Muscle layer of duodenum (tissue), 2 donors: ENCODE measurements around the gene RB1.
"Not testable (repeated sequence)": the region's sequence is repeated elsewhere in the genome, so short reads cannot be mapped to it uniquely, and the experiment has no call there.

Source experiments
- H3K27ac ChIP-seq: one replicate; pipeline ENCODE4 v1.7.0; 2013; ENCODE audit warnings: mild to moderate bottlenecking, low read length
- H3K27me3 ChIP-seq: one replicate; pipeline ENCODE4 v1.7.0; 2013; ENCODE audit warnings: low read depth, mild to moderate bottlenecking, control low read depth, low read length
- H3K36me3 ChIP-seq, 2 donors: one replicate each; pipeline ENCODE4 v1.7.0; 2013; ENCODE audit warnings: low read length in 2 of 2, control low read depth in 1 of 2, mild to moderate bottlenecking in 1 of 2; ENCODE audit not compliant: insufficient read depth in 2 of 2, control insufficient read depth in 1 of 2
- H3K4me1 ChIP-seq, 2 donors: one replicate each; pipeline ENCODE4 v1.7.0; 2013; ENCODE audit warnings: low read length in 2 of 2, mild to moderate bottlenecking in 2 of 2, control low read depth in 1 of 2, moderate library complexity in 1 of 2; ENCODE audit not compliant: insufficient read depth in 2 of 2, control insufficient read depth in 1 of 2
- H3K4me3 ChIP-seq, 2 donors: one replicate each; pipeline ENCODE4 v1.7.0; 2013; ENCODE audit warnings: low read length in 2 of 2, low read depth in 1 of 2, mild to moderate bottlenecking in 1 of 2
- H3K9me3 ChIP-seq, 2 donors: one replicate each; pipeline ENCODE4 v1.7.0; 2013; ENCODE audit warnings: low read length in 2 of 2, control low read depth in 1 of 2, mild to moderate bottlenecking in 1 of 2; ENCODE audit not compliant: control insufficient read depth in 1 of 2
- donor health status: healthy.

The RB1 gene

GRCh38 chr13:48411841-48412531 is 108.4 kb downstream of the RB1 start:
- Histone ChIP-seq H3K9me3 (no peaks in the 10 kb centered on the region), H3K4me3 (peak overlapping the region; percentile 70 to 92)

GRCh38 chr13:48412881-48413351 is 109.4 kb downstream of the RB1 start, which contains the start of gene LPAR6:
TSS of gene LPAR6 (minus strand) at chr13:48413113. CDS start at chr13:48412423, 690 bp downstream.
- Histone ChIP-seq H3K4me3 (peak within 1 kb of the TSS; percentile 70 to 92), H3K27ac (peak within 1 kb of the TSS; percentile 95), H3K9me3 (no peaks in the 10 kb centered on the region), H3K4me1 (no peaks in the 10 kb centered on the region), H3K36me3 (peaks cover 0 to 9% of the 10 kb centered on the region in 2 donors), H3K27me3 (no peaks in the 10 kb centered on the region)

More at GRCh38 chr13:48411841-48412531, 108.4 kb downstream of the RB1 start:
- Histone ChIP-seq H3K27me3 (no peaks in the 10 kb centered on the region), H3K36me3 (peaks cover 0 to 6% of the 10 kb centered on the region in 2 donors), H3K4me1 (no peaks in the 10 kb centered on the region), H3K27ac (peak overlapping the region; percentile 95)

- Histone ChIP-seq H3K36me3 (peaks cover 0 to 9% of the 10 kb centered on the region in 2 donors), H3K4me3 (no peak overlapping the region), H3K27ac (no peak overlapping the region), H3K9me3 (no peaks in the 10 kb centered on the region), H3K27me3 (no peaks in the 10 kb centered on the region), H3K4me1 (no peaks in the 10 kb centered on the region)
Observed at GRCh38 chr13:48414501-48414900, 111.0 kb downstream of the RB1 start.

- peaks cover 0 to 9% of the 10 kb centered on the region in 2 donors for H3K36me3 ChIP-seq
- H3K27me3 ChIP-seq, result no peaks in the 10 kb centered on the region
- no peaks in the 10 kb centered on the region for H3K9me3 ChIP-seq
- no peak overlapping the region for H3K27ac ChIP-seq
- no peak overlapping the region for H3K4me3 ChIP-seq
- no peaks in the 10 kb centered on the region for H3K4me1 ChIP-seq
Observed at GRCh38 chr13:48415516-48415915, 112.0 kb downstream of the RB1 start.

DNA sequence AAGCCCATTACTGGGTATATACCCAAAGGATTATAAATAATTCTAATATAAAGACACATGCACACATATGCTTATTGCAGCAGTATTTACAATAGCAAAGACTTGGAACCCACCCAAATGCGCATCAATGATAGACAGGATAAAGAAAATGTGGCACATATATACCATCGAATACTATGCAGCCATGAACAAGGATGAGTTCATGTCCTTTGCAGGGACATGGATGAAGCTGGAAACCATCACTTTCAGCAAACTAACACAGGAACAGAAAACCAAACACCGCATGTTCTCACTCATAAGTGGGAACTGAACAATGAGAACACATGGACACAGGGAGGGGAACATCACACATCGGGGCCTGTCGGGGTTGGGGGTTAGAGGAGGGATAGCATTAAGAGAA is 118.5 kb downstream of the RB1 start:
- H3K27ac ChIP-seq, H3K4me3 ChIP-seq, H3K9me3 ChIP-seq, H3K4me1 ChIP-seq, H3K36me3 ChIP-seq, H3K27me3 ChIP-seq: not testable (repeated sequence)

GRCh38 chr13:48424212-48424611 is 120.7 kb downstream of the RB1 start:
- Histone ChIP-seq H3K9me3 (no peaks in the 10 kb centered on the region), H3K36me3 (no peaks in the 10 kb centered on the region), H3K27ac (no peak overlapping the region), H3K4me3 (no peak overlapping the region), H3K27me3 (no peaks in the 10 kb centered on the region), H3K4me1 (no peaks in the 10 kb centered on the region)

- Histone ChIP-seq H3K9me3 (no peaks in the 10 kb centered on the region), H3K36me3 (no peaks in the 10 kb centered on the region), H3K27me3 (no peaks in the 10 kb centered on the region), H3K4me3 (no peak overlapping the region), H3K4me1 (no peaks in the 10 kb centered on the region), H3K27ac (no peak overlapping the region)
Observed at GRCh38 chr13:48426052-48426451, 122.5 kb downstream of the RB1 start.

DNA sequence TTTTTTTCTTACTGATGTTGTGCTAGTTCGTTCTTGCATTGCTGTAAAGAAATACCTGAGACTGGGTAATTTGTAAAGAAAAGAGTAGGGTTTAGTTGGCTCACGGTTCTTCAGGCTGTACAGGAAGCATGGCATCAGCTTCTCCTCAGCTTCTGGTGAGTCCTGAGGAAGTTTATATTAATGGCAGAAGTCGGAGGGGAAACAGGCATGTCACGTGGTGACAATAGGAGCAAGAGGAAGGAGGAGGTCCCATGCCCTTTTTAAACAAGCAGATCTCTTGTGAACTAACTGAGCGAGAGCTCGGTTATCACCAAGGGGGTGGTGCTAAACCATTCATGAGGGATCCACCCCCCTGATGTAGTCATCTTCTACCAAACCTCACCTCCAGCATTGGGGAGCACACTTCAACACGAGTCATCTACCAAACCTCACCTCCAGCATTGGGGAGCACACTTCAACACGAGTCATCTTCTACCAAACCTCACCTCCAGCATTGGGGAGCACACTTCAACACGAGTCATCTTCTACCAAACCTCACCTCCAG is 123.3 kb downstream of the RB1 start:
- not testable (repeated sequence) for H3K36me3 ChIP-seq, H3K9me3 ChIP-seq, H3K27ac ChIP-seq, H3K4me3 ChIP-seq, H3K27me3 ChIP-seq, H3K4me1 ChIP-seq

DNA sequence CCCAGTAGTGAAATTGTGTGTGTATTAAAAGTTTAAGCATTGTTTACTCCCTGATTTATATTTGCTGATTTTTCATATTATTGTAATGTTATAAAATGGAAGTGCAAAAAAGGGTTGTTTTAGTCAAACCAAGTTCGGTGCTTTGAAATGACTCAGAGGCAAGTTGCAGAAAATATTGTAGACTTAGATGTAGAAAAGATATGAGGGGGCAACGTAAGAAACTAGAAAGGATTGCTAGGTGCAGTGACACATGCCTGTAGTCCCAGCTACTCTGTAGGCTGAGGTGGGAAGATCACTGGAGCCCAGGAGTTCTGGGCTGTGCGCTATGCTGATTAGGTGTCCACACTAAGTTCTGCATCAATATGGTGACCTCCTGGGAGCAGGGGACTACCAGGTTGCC is 125.5 kb downstream of the RB1 start:
- Histone ChIP-seq H3K9me3 (no peaks in the 10 kb centered on the region), H3K36me3 (no peaks in the 10 kb centered on the region), H3K27ac (no peak overlapping the region), H3K4me1 (peaks cover 0 to 10% of the 10 kb centered on the region in 2 donors), H3K4me3 (no peak overlapping the region), H3K27me3 (no peaks in the 10 kb centered on the region)

GRCh38 chr13:48429886-48430285 is 126.3 kb downstream of the RB1 start:
- Histone ChIP-seq H3K4me3 (no peak overlapping the region), H3K9me3 (no peaks in the 10 kb centered on the region), H3K27ac (no peak overlapping the region), H3K36me3 (no peaks in the 10 kb centered on the region), H3K27me3 (no peaks in the 10 kb centered on the region), H3K4me1 (peaks cover 0 to 13% of the 10 kb centered on the region in 2 donors)

GRCh38 chr13:48431431-48431830 is 127.9 kb downstream of the RB1 start:
- H3K27ac ChIP-seq, result no peak overlapping the region
- H3K9me3 ChIP-seq, result no peaks in the 10 kb centered on the region
- no peaks in the 10 kb centered on the region for H3K27me3 ChIP-seq
- H3K36me3 ChIP-seq, result no peaks in the 10 kb centered on the region
- no peak overlapping the region for H3K4me3 ChIP-seq
- peaks cover 0 to 17% of the 10 kb centered on the region in 2 donors for H3K4me1 ChIP-seq
